K562 (cell line): ENCODE data around the gene RAB31. TPM values are rescaled to one million over a fixed set of nuclear protein-coding genes. Genes with fewer than 3 reads are reported as not detected.

Experiments used
- ADNP ChIP-seq: fragments of 200-800 bp; sonication (Bioruptor generic); IDR thresholded peaks from 2 replicates; pipeline ENCODE4 v1.6.1; 2016; ENCODE audit warnings: missing genetic modification characterization, missing compliant biosample characterization
- CBFA2T3 ChIP-seq: fragments of 450-650 bp; IDR thresholded peaks from 2 replicates; pipeline ENCODE4 v1.6.1; 2017
- HIVEP1 ChIP-seq: fragments of 250-450 bp; sonication (Bioruptor Pico); IDR thresholded peaks from 2 replicates; pipeline ENCODE4 v1.4.0; 2020; ENCODE audit warnings: mild to moderate bottlenecking
- IRF9 ChIP-seq: fragments of 450-650 bp; IDR thresholded peaks from 2 replicates; pipeline ENCODE4 v1.6.1; 2016; ENCODE audit warnings: missing biosample characterization, missing genetic modification characterization
- MBD2 ChIP-seq: sonication (generic); IDR thresholded peaks from 2 replicates; pipeline ENCODE4 v1.6.1; 2016; ENCODE audit warnings: low read depth, borderline replicate concordance
- MEIS2 ChIP-seq: fragments of 450-650 bp; IDR thresholded peaks from 2 replicates; pipeline ENCODE4 v1.6.1; 2014; ENCODE audit warnings: mild to moderate bottlenecking; ENCODE audit not compliant: partially characterized antibody
- MLX ChIP-seq, 2 experiments: fragments of 450-650 bp in 1 of 2; sonication (generic) in 1 of 2; formaldehyde crosslinking; conservative IDR thresholded peaks; 2 replicates each; pipeline versions ENCODE4 v1.4.0 to v1.8.1; 2020 to 2022; ENCODE audit warnings: mild to moderate bottlenecking in 1 of 2, missing genetic modification reagents in 1 of 2
- NEUROD1 ChIP-seq: fragments of 150-350 bp; IDR thresholded peaks from 2 replicates; pipeline ENCODE4 v1.6.1; 2014; ENCODE audit warnings: borderline replicate concordance, low read length, low read depth; ENCODE audit not compliant: partially characterized antibody
- NUFIP1 ChIP-seq: fragments of 450-650 bp; IDR thresholded peaks from 2 replicates; pipeline ENCODE4 v1.6.1; 2018; ENCODE audit not compliant: partially characterized antibody
- RNF2 ChIP-seq: sonication (generic); IDR thresholded peaks from 2 replicates; pipeline ENCODE4 v1.6.1; 2016
- TCF3 ChIP-seq: sonication (generic); formaldehyde crosslinking; IDR thresholded peaks from 2 replicates; pipeline ENCODE4 v1.4.0; 2020; ENCODE audit warnings: mild to moderate bottlenecking, missing genetic modification reagents
- polyA plus RNA-seq, 8 experiments: library from polyadenylated mRNA; depleted of rRNA in 4 of 8; stranded (reverse) in 5 of 8; unstranded in 3 of 8; fragments of >200 nt; fragmentation: Nextera tagmentation in 2 of 8; fragmentation: Illumina TruSeq in 1 of 8; extraction: Ambion mirVana in 2 of 8; extraction: Trizol in 1 of 8; gene quantifications; 2 replicates each; pipeline versions ENCODE4 v1.2.1 to v1.2.3, GENCODE V29; 2011 to 2014; ENCODE audit warnings: inconsistent platforms in 1 of 8, missing spikeins in 1 of 8
- total RNA-seq, 7 experiments: library from RNA; depleted of rRNA in 6 of 7; stranded (reverse); fragments of >200 nt in 6 of 7; fragmentation: Illumina TruSeq in 2 of 7; extraction: Trizol in 2 of 7; gene quantifications; 2 replicates each; pipeline versions ENCODE4 v1.2.1 to v1.2.3, GENCODE V29; 2011 to 2021; ENCODE audit warnings: low replicate concordance in 1 of 7
- TF ChIP-seq, protein P1 (sequence below): fragments of 450-650 bp; IDR thresholded peaks from 2 replicates; pipeline ENCODE4 v1.6.1; 2018; ENCODE audit not compliant: partially characterized antibody
- TF ChIP-seq, protein P2 (sequence below), 2 experiments: fragments of 450-650 bp in 1 of 2; IDR thresholded peaks; 2 replicates each; pipeline ENCODE4 v1.6.1; 2011 to 2017; ENCODE audit warnings: low read depth in 2 of 2, antibody characterized with exemption in 1 of 2, borderline replicate concordance in 1 of 2, low read length in 1 of 2, mild to moderate bottlenecking in 1 of 2, mixed read lengths in 1 of 2; ENCODE audit not compliant: control insufficient read depth in 1 of 2
- TF ChIP-seq, protein P3 (sequence below), 2 experiments: fragments of 450-650 bp in 1 of 2; sonication (generic) in 1 of 2; formaldehyde crosslinking in 1 of 2; IDR thresholded peaks in 1 of 2; conservative IDR thresholded peaks in 1 of 2; 2 replicates each; pipeline versions ENCODE4 v1.6.1 to v1.8.1; 2016 to 2023; ENCODE audit warnings: mild to moderate bottlenecking in 2 of 2, moderate library complexity in 2 of 2, inconsistent platforms in 1 of 2, missing genetic modification reagents in 1 of 2

Gene RAB31
- total and polyA plus RNA-seq, 9 of the 15 experiments (the other 6 are each of a cell fraction or from before 2014, with no cell fraction given), result 20.7 to 70.4 (median 41.3) TPM

- TF ChIP-seq MLX (CRISPR knock-in tag; conservative IDR thresholded peaks at IDR 0.05), result no peak
- TF ChIP-seq MBD2, result peak; percentile 52; the same call in 1 of the 2 replicates
- peak; percentile 62; the same call in 1 of the 2 replicates for TF ChIP-seq ADNP (tag)
- TF ChIP-seq NUFIP1, result no peak
- TF ChIP-seq CBFA2T3, result peak; percentile 54
- TF ChIP-seq IRF9 (tag), result peak; percentile 77
- peak; percentile 74 for TF ChIP-seq RNF2
- TF ChIP-seq, protein P1, sequence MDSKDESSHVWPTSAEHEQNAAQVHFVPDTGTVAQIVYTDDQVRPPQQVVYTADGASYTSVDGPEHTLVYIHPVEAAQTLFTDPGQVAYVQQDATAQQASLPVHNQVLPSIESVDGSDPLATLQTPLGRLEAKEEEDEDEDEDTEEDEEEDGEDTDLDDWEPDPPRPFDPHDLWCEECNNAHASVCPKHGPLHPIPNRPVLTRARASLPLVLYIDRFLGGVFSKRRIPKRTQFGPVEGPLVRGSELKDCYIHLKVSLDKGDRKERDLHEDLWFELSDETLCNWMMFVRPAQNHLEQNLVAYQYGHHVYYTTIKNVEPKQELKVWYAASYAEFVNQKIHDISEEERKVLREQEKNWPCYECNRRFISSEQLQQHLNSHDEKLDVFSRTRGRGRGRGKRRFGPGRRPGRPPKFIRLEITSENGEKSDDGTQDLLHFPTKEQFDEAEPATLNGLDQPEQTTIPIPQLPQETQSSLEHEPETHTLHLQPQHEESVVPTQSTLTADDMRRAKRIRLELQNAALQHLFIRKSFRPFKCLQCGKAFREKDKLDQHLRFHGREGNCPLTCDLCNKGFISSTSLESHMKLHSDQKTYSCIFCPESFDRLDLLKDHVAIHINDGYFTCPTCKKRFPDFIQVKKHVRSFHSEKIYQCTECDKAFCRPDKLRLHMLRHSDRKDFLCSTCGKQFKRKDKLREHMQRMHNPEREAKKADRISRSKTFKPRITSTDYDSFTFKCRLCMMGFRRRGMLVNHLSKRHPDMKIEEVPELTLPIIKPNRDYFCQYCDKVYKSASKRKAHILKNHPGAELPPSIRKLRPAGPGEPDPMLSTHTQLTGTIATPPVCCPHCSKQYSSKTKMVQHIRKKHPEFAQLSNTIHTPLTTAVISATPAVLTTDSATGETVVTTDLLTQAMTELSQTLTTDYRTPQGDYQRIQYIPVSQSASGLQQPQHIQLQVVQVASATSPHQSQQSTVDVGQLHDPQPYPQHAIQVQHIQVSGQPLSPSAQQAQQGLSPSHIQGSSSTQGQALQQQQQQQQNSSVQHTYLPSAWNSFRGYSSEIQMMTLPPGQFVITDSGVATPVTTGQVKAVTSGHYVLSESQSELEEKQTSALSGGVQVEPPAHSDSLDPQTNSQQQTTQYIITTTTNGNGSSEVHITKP, result no peak
- TF ChIP-seq NEUROD1, result peak; percentile 77
- TF ChIP-seq, protein P2, sequence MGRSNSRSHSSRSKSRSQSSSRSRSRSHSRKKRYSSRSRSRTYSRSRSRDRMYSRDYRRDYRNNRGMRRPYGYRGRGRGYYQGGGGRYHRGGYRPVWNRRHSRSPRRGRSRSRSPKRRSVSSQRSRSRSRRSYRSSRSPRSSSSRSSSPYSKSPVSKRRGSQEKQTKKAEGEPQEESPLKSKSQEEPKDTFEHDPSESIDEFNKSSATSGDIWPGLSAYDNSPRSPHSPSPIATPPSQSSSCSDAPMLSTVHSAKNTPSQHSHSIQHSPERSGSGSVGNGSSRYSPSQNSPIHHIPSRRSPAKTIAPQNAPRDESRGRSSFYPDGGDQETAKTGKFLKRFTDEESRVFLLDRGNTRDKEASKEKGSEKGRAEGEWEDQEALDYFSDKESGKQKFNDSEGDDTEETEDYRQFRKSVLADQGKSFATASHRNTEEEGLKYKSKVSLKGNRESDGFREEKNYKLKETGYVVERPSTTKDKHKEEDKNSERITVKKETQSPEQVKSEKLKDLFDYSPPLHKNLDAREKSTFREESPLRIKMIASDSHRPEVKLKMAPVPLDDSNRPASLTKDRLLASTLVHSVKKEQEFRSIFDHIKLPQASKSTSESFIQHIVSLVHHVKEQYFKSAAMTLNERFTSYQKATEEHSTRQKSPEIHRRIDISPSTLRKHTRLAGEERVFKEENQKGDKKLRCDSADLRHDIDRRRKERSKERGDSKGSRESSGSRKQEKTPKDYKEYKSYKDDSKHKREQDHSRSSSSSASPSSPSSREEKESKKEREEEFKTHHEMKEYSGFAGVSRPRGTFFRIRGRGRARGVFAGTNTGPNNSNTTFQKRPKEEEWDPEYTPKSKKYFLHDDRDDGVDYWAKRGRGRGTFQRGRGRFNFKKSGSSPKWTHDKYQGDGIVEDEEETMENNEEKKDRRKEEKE (IDR thresholded peaks at IDR 0.05; ENCODE audit: borderline replicate concordance in 1 of 2, control insufficient read depth in 1 of 2, low read depth in 2 of 2, low read length in 1 of 2), result no peak
- peak; percentile 61 for TF ChIP-seq TCF3 (CRISPR knock-in tag)
- TF ChIP-seq, protein P3, sequence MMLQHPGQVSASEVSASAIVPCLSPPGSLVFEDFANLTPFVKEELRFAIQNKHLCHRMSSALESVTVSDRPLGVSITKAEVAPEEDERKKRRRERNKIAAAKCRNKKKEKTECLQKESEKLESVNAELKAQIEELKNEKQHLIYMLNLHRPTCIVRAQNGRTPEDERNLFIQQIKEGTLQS (IDR thresholded peaks at IDR 0.05), result peak; percentile 97
- TF ChIP-seq, protein P3 (CRISPR knock-in tag; conservative IDR thresholded peaks at IDR 0.05), result peak; percentile 97
- peak; percentile 100 for TF ChIP-seq MEIS2
- TF ChIP-seq HIVEP1 (CRISPR knock-in tag), result peak; percentile 47; the same call in 1 of the 2 replicates
These were observed 35.3 kb downstream of the RAB31 start (continued) for GRCh38 chr18:9743200-9744016.
